LNCaP clone FGC (cell line): ENCODE measurements around the gene PSMG3.

ENCODE experiments used
- DNase-seq: peaks from one replicate; pipeline ENCODE4 v3.0.0-alpha.2; 2011; ENCODE audit warnings: low read depth
- H3K4me3 ChIP-seq: 2 replicates; pipeline ENCODE4 v1.5.1; 2011; ENCODE audit warnings: mild to moderate bottlenecking, low read depth, low read length, control low read depth
- CTCF ChIP-seq: IDR thresholded peaks from 2 replicates; pipeline ENCODE4 v1.5.1; 2012; ENCODE audit warnings: mild to moderate bottlenecking; ENCODE audit not compliant: control insufficient read depth, insufficient read depth; ENCODE audit errors: extremely low read depth

PSMG3 gene

DNA sequence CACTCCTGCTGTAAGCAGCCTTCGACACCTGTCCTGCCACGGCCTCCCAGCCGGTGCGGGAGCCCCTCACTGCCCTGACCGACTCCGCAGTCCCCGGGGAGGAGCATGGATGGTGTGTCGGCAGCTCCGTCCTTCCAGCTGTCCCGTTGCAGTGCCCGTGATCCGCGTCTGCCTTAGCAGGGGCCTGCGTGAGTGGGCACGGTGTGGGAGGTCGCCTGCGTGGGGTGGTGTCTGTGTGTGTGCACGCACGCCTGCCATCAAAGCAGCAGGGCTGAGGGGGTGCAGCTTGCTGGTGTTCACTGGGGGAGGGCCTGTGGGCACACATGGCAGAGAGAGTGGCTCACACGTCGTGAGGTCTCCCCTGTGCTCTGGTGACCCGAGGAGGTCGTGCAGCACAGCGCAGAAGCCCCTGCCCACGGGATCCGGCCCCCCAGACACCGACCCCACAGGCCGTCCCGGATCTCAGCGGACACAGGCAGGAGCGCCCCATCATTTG is 29.0 kb downstream of the PSMG3 start:
- no peak overlapping the region for H3K4me3 ChIP-seq
- TF ChIP-seq CTCF, result no peak
- no peak for DNase-seq

- no peak for DNase-seq
- TF ChIP-seq CTCF, result no peak
- no peak overlapping the region for H3K4me3 ChIP-seq
These were observed 29.7 kb downstream of the PSMG3 start for GRCh38 chr7:1539882-1540775.

GRCh38 chr7:1539181-1539881 is 30.5 kb downstream of the PSMG3 start:
- no peak for DNase-seq
- TF ChIP-seq CTCF, result no peak

GRCh38 chr7:1538544-1539180 is 31.2 kb downstream of the PSMG3 start:
- no peak for DNase-seq
- no peak overlapping the region for H3K4me3 ChIP-seq
- TF ChIP-seq CTCF, result no peak

More at GRCh38 chr7:1539181-1539881, 30.5 kb downstream of the PSMG3 start:
- H3K4me3 ChIP-seq, result no peak overlapping the region

DNA sequence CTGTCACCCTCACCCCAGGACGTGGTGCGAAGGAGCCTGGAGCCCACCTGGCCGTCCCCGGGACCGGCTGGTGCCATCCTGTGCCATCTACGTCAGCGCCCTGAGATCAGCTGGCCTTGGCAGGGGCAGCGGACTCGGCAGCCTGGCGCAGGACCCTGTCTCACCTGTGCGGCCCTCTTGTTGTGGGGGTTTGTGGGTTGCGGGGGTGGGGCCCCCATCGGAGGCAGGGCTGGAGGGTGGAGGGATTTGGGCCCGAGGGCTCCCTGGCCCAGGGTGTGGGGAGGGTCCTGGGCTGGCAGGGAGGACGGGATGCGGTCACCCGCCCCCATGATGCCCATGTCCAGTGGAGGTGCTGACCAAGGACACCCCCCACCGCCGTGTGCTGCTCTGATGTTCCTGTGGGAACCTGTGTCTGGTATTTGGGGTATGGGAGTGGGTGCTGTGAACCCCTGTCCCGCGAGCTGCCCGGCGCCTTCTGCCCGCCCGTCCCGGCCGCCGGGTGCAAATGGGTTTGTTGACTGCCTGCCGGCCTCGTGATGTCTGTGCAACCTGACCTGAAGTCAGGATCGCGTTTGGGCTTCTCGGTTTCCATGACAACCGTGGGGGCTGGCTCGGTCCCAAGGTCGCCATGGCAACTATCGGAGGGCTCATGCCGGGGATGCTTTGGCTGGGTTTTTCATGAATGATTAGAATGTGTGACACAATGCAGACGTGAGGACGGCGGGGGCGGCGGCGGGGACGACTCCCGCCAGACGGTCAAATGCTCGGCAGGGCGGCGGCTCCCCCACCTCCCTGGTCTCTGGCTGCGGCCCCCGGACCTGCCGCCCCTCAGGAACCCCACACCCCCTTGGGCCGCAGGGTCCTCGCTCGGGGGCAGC is 32.1 kb downstream of the PSMG3 start:
- H3K4me3 ChIP-seq, result peak overlapping the region; percentile 39
- no peak for TF ChIP-seq CTCF
- DNase-seq, result no peak

DNA sequence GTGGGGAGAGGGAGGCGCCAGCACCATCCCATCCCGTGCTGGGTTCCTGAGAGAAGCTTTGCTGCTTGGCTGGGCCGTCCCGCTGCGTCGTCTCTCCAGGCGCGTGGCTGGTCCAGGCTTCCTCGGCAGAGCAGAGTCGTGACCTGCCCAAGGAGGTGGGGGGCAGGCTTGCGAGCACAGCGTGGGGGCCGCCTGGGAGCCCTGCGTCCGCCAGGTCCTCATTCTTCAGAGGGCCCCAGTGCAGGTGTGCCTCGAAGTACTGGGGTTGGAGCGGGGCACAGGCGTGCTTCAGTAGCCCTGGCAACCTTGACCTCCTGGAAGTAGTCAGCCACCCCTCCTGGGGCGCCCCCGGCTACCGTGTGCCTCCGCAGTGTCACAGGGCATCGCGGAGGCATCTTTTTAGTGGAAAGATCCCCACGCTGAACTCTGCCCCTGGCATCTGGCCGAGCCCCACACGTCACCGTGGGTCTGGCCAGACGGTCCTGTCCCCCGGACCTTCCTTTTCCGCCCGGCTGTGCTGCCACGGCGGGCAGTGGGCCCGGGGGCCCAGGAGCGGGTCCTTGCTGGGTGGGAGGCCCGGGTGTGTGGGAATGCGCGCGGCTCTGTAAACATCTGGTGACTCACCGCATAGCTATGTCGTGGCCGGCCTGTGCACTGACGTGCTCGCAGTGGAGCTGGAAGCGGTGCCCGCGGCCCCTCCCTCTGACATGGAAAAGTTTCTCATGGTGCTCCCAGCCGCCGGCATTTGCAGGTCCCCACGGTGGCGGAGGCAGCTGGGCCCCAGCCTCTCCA is 32.9 kb downstream of the PSMG3 start:
- H3K4me3 ChIP-seq, result peak overlapping the region; percentile 39
- DNase-seq, result peak; percentile 70
- no peak for TF ChIP-seq CTCF
